Ishikawa (cell line): ENCODE data around the gene C6orf47.

Experiments
- CEBPB ChIP-seq: IDR thresholded peaks from 2 replicates; pipeline ENCODE4 v1.6.1; 2012
- CREB1 ChIP-seq: IDR thresholded peaks from 2 replicates; pipeline ENCODE4 v1.6.1; 2012; ENCODE audit warnings: low read depth
- EGR1 ChIP-seq: IDR thresholded peaks from 2 replicates; pipeline ENCODE4 v1.6.1; 2012
- EP300 ChIP-seq: IDR thresholded peaks from 2 replicates; pipeline ENCODE4 v1.6.1; 2012; ENCODE audit warnings: borderline replicate concordance
- FOXM1 ChIP-seq: IDR thresholded peaks from 2 replicates; pipeline ENCODE4 v1.6.1; 2012; ENCODE audit warnings: low read depth, borderline replicate concordance
- NFIC ChIP-seq: IDR thresholded peaks from 2 replicates; pipeline ENCODE4 v1.6.1; 2012
- RAD21 ChIP-seq: IDR thresholded peaks from 2 replicates; pipeline ENCODE4 v1.6.1; 2012; ENCODE audit warnings: low read depth
- TAF1 ChIP-seq: IDR thresholded peaks from 2 replicates; pipeline ENCODE4 v1.6.1; 2012; ENCODE audit warnings: low read depth, mild to moderate bottlenecking
- TCF12 ChIP-seq: IDR thresholded peaks from 2 replicates; pipeline ENCODE4 v1.6.1; 2012; ENCODE audit warnings: low read depth
- TEAD4 ChIP-seq: IDR thresholded peaks from 2 replicates; pipeline ENCODE4 v1.6.1; 2012
- USF1 ChIP-seq: IDR thresholded peaks from 2 replicates; pipeline ENCODE4 v1.6.1; 2012
- YY1 ChIP-seq: IDR thresholded peaks from 2 replicates; pipeline ENCODE4 v1.6.1; 2012; ENCODE audit warnings: low read depth
- ZBTB7A ChIP-seq: IDR thresholded peaks from 2 replicates; pipeline ENCODE4 v1.6.1; 2012; ENCODE audit warnings: low read depth
- TF ChIP-seq, protein P1 (sequence below): IDR thresholded peaks from 2 replicates; pipeline ENCODE4 v1.6.1; 2012; ENCODE audit warnings: low read depth, mild to moderate bottlenecking
- TF ChIP-seq, protein P2 (sequence below): IDR thresholded peaks from 2 replicates; pipeline ENCODE4 v1.6.1; 2012

The C6orf47 gene

DNA sequence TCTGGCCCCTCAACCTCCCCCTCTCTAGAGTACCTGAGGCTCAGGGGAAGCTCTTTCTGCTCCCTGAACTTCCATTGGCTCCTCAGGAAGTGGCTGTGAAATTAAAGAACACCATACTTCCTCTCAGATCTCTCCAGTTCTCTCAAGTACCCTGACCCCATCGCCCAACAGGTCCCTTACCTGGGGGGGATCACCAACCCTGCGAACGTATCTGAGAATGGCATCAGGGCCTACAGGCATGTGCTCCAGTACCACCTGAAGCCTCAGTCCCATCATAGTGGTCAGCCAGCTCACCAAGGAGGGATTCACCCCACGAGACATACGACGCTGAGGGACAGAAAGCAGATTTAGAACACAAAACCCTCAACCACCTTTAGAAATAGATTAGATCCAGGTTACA lies 20.0 kb downstream of the C6orf47 start:
- TF ChIP-seq, protein P1, sequence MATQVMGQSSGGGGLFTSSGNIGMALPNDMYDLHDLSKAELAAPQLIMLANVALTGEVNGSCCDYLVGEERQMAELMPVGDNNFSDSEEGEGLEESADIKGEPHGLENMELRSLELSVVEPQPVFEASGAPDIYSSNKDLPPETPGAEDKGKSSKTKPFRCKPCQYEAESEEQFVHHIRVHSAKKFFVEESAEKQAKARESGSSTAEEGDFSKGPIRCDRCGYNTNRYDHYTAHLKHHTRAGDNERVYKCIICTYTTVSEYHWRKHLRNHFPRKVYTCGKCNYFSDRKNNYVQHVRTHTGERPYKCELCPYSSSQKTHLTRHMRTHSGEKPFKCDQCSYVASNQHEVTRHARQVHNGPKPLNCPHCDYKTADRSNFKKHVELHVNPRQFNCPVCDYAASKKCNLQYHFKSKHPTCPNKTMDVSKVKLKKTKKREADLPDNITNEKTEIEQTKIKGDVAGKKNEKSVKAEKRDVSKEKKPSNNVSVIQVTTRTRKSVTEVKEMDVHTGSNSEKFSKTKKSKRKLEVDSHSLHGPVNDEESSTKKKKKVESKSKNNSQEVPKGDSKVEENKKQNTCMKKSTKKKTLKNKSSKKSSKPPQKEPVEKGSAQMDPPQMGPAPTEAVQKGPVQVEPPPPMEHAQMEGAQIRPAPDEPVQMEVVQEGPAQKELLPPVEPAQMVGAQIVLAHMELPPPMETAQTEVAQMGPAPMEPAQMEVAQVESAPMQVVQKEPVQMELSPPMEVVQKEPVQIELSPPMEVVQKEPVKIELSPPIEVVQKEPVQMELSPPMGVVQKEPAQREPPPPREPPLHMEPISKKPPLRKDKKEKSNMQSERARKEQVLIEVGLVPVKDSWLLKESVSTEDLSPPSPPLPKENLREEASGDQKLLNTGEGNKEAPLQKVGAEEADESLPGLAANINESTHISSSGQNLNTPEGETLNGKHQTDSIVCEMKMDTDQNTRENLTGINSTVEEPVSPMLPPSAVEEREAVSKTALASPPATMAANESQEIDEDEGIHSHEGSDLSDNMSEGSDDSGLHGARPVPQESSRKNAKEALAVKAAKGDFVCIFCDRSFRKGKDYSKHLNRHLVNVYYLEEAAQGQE, result no peak
- TF ChIP-seq ZBTB7A, result no peak
- TF ChIP-seq RAD21, result no peak
- no peak for TF ChIP-seq TEAD4
- no peak for TF ChIP-seq YY1
- no peak for TF ChIP-seq NFIC
- TF ChIP-seq TAF1, result no peak
- no peak for TF ChIP-seq TCF12
- no peak for TF ChIP-seq CREB1
- TF ChIP-seq CEBPB, result no peak
- no peak for TF ChIP-seq FOXM1
- TF ChIP-seq EGR1, result no peak
- TF ChIP-seq, protein P2, sequence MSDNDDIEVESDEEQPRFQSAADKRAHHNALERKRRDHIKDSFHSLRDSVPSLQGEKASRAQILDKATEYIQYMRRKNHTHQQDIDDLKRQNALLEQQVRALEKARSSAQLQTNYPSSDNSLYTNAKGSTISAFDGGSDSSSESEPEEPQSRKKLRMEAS, result no peak

DNA sequence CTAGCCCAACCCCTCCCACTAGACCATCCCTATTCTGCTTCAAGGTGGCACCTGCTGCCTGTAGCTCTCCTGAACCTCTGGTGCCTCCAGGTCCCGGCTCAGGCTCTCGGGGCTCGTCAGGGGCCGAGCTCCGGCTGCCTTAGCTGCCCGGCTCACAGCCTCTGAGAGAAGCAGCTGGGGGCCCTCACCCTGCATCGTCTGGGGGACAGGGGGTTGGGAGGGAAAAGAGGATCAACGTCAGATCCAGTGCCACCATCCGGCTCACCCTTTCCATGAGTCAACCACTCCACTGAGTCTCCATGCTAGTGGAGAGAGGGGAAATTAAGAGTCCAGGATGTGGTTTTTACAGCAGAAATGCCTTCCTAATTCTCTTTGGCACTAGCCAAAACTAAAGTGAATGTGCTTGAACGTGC lies 21.1 kb downstream of the C6orf47 start:
- TF ChIP-seq ZBTB7A (no peak), TCF12 (no peak), CEBPB (no peak), TEAD4 (no peak), TAF1 (no peak), EGR1 (no peak)
- TF ChIP-seq, protein P1, result no peak

DNA sequence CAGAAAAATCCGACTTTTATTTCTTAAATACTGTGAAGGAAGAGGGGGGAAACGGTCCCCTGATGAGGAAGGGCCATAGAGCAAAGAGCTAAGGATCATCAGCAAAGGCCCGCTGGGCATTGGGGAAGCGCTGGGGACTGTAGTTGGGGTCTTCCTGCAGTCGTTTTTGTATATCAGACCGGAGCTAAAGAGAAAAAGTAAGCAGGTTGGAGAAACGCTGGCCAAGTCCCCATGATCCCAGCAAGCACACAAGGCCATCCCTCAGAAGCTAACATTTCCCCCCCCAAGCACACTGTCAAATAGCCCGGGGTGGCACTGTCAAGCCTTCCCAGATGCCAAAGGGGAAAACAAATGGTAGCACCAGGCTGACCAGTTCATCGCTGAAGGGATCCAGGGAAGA lies 21.5 kb downstream of the C6orf47 start:
- TF ChIP-seq CEBPB, result no peak
- no peak for TF ChIP-seq YY1
- TF ChIP-seq FOXM1, result no peak
- TF ChIP-seq EP300, result no peak
- no peak for TF ChIP-seq TEAD4
- TF ChIP-seq EGR1, result no peak
- no peak for TF ChIP-seq USF1
- TF ChIP-seq CREB1, result no peak
- TF ChIP-seq, protein P2, result no peak
- no peak for TF ChIP-seq TCF12
- no peak for TF ChIP-seq NFIC

DNA sequence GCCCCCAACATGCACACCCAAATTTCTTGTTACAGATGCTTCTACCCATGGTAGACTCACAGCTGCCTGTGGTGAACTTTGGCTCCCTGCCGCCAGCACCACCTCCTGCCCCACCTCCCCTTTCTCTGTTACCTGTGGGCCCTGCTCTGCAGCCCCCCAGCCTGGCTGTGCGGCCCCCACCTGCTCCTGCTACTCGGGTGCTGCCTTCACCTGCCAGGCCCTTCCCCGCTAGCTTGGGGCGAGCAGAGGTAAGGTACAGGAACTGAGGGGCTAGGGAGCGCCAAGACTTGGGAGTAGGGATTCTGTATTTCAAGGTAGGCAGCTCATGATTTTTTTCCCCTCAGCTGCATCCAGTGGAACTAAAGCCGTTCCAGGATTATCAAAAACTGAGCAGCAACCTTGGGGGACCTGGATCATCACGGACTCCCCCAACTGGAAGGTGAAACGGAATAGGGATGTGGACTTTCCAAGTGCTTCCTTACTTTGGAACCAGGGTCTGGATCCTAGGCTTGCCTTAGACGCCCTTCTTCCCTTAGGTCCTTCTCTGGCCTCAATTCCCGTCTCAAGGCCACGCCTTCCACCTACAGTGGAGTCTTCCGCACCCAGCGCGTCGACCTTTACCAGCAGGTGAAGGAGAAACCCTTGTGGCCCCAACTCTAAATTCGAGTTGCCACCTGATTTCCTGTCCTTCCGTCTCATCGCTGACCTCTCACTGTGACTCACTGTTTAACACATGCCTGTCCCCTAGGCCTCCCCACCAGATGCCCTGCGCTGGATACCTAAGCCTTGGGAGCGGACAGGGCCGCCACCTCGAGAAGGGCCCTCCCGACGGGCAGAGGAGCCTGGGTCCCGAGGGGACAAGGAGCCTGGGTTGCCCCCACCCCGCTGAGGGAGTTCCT lies 23.6 kb downstream of the C6orf47 start:
- no peak for TF ChIP-seq YY1
- no peak for TF ChIP-seq ZBTB7A
- TF ChIP-seq EP300, result no peak
- TF ChIP-seq EGR1, result no peak
- no peak for TF ChIP-seq TAF1
- no peak for TF ChIP-seq CEBPB

DNA sequence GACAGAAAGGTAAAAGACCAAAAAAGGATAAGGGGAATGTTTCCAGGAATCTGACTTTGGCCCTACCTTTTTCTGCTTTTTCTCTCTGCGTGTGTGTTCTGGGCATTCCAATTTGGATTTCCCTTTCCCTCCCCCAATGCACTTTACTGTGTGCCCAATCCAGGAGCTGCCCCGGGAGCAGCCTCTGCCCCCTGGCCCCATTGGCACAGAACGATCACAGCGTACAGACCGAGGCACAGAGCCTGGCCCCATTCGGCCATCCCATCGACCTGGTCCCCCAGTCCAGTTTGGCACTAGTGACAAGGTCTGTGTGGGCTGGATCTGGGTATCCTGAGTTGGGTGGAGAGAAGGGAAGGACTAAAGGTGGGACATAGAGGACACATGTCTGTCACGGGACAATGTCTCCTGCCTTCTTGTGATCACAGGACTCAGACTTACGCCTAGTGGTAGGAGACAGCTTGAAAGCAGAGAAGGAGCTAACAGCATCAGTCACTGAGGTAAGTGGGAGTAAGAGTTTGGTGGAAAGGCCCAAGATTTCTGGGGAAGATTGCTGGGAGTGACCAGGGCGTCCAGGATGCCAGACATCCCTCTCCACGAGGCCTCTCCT lies 25.5 kb downstream of the C6orf47 start:
- no peak for TF ChIP-seq EP300
- TF ChIP-seq, protein P1, result no peak
- TF ChIP-seq FOXM1, result no peak
- TF ChIP-seq RAD21, result no peak
- TF ChIP-seq ZBTB7A, result no peak
- TF ChIP-seq USF1, result no peak
- no peak for TF ChIP-seq TAF1
- TF ChIP-seq CEBPB, result no peak
- no peak for TF ChIP-seq TCF12
- TF ChIP-seq, protein P2, result no peak
- no peak for TF ChIP-seq CREB1
- TF ChIP-seq TEAD4, result no peak
- no peak for TF ChIP-seq NFIC
- no peak for TF ChIP-seq EGR1
- TF ChIP-seq YY1, result no peak
